ENCODE results near the gene ZNF30. TPM values are rescaled to one million over a fixed set of nuclear protein-coding genes. Genes with fewer than 3 reads are reported as not detected.
"Not testable (repeated sequence)": the region's sequence is repeated elsewhere in the genome, so short reads cannot be mapped to it uniquely, and the experiment has no call there.

ZNF30 gene
- total RNA-seq, 1 donor from 2014 or later = 6.9 TPM

GRCh38 chr19:34964598-34964997 is 37.9 kb downstream of the ZNF30 start:
- Mint-ChIP-seq H3K27ac (no peak overlapping the region), H3K4me1 (ENCODE audit: unreplicated experiment) (peaks cover 16% of the 10 kb centered on the region), H3K36me3 (peaks cover 30% of the 10 kb centered on the region), H3K27me3 (peaks cover 5% of the 10 kb centered on the region), H3K9me3 (peaks cover 10% of the 10 kb centered on the region), H3K4me3 (peak overlapping the region; percentile 80)
- DNase-seq (ENCODE audit: extremely low spot score, unreplicated experiment) = no peak
- TF ChIP-seq CTCF (conservative IDR thresholded peaks at IDR 0.05) = no peak

- H3K4me1 Mint-ChIP-seq (ENCODE audit: unreplicated experiment) = peaks cover 16% of the 10 kb centered on the region
- DNase-seq (ENCODE audit: extremely low spot score, unreplicated experiment); H3K27me3 Mint-ChIP-seq; H3K27ac Mint-ChIP-seq: not testable (repeated sequence)
- peaks cover 21% of the 10 kb centered on the region for H3K36me3 Mint-ChIP-seq
- peaks cover 10% of the 10 kb centered on the region for H3K9me3 Mint-ChIP-seq
- H3K4me3 Mint-ChIP-seq = peak overlapping the region; percentile 78
Measured at GRCh38 chr19:34965505-34965904, 38.8 kb downstream of the ZNF30 start.

- Mint-ChIP-seq H3K27ac (no peak overlapping the region), H3K9me3 (peaks cover 10% of the 10 kb centered on the region), H3K36me3 (peaks cover 6% of the 10 kb centered on the region), H3K4me1 (ENCODE audit: unreplicated experiment) (peaks cover 7% of the 10 kb centered on the region), H3K27me3 (peaks cover 5% of the 10 kb centered on the region), H3K4me3 (no peak overlapping the region)
- no peak for TF ChIP-seq CTCF (conservative IDR thresholded peaks at IDR 0.05)
- DNase-seq (ENCODE audit: extremely low spot score, unreplicated experiment) = peak; percentile 24
Measured at GRCh38 chr19:34967551-34967950, 40.8 kb downstream of the ZNF30 start.

GRCh38 chr19:34969721-34970120 is 43.0 kb downstream of the ZNF30 start:
- no peak overlapping the region for H3K27ac Mint-ChIP-seq
- H3K9me3 Mint-ChIP-seq = peaks cover 10% of the 10 kb centered on the region
- H3K36me3 Mint-ChIP-seq = no peaks in the 10 kb centered on the region
- H3K27me3 Mint-ChIP-seq = peaks cover 10% of the 10 kb centered on the region
- DNase-seq (ENCODE audit: extremely low spot score, unreplicated experiment) = peak; percentile 24
- no peak overlapping the region for H3K4me3 Mint-ChIP-seq
- H3K4me1 Mint-ChIP-seq (ENCODE audit: unreplicated experiment) = peaks cover 6% of the 10 kb centered on the region
- TF ChIP-seq CTCF (conservative IDR thresholded peaks at IDR 0.05) = no peak

GRCh38 chr19:34970185-34970780 is 43.6 kb downstream of the ZNF30 start:
- H3K4me3 Mint-ChIP-seq; H3K36me3 Mint-ChIP-seq; H3K27ac Mint-ChIP-seq; H3K4me1 Mint-ChIP-seq (ENCODE audit: unreplicated experiment): not testable (repeated sequence)
- H3K27me3 Mint-ChIP-seq = peaks cover 10% of the 10 kb centered on the region
- peaks cover 10% of the 10 kb centered on the region for H3K9me3 Mint-ChIP-seq
- DNase-seq (ENCODE audit: extremely low spot score, unreplicated experiment) = peak; percentile 57

- DNase-seq (ENCODE audit: extremely low spot score, unreplicated experiment) = peak; percentile 34
- peaks cover 6% of the 10 kb centered on the region for H3K9me3 Mint-ChIP-seq
- H3K4me1 Mint-ChIP-seq (ENCODE audit: unreplicated experiment) = peaks cover 6% of the 10 kb centered on the region
- no peak for TF ChIP-seq CTCF (conservative IDR thresholded peaks at IDR 0.05)
- H3K36me3 Mint-ChIP-seq = no peaks in the 10 kb centered on the region
- H3K4me3 Mint-ChIP-seq = no peak overlapping the region
- peaks cover 10% of the 10 kb centered on the region for H3K27me3 Mint-ChIP-seq
- H3K27ac Mint-ChIP-seq = no peak overlapping the region
Measured at GRCh38 chr19:34972163-34972705, 45.5 kb downstream of the ZNF30 start.

All from type B pancreatic cell (in vitro differentiated cells).